Measurements from ENCODE around the gene RBM33.
A peak's percentile ranks its signal among the peaks of the same experiment; 100 is the strongest.

The RBM33 gene

GRCh38 chr7:155662343-155663043 lies 18.0 kb downstream of the RBM33 start:
- Histone ChIP-seq H3K4me2 (no peak overlapping the region; a peak in 1 of 22 replicates), H3K4me3 (no peak overlapping the region), H3K9me3 (replicated peaks in 1 of 11) (peaks cover 0 to 36% (median 30%) of the 10 kb centered on the region in 11 experiments; a peak in 17 of 22 replicates), H3K36me3 (peaks cover 24 to 78% (median 59%) of the 10 kb centered on the region in 11 experiments; a peak in 21 of 22 replicates), H3K27ac (peak overlapping the region in 1 of 11 experiments; percentile 8; a peak in 1 of 22 replicates), H3K4me1 (peaks cover 0 to 66% (median 13%) of the 10 kb centered on the region in 10 experiments; a peak in 15 of 20 replicates), H3K9ac (no peak overlapping the region), H4K20me1 (peaks cover 88 to 100% (median 100%) of the 10 kb centered on the region in 11 experiments), H3K27me3 (no peaks in the 10 kb centered on the region)
- TF ChIP-seq Cebpa-rat (IDR thresholded peaks at IDR 0.05) = no peak

- Histone ChIP-seq H3K9ac (no peak overlapping the region), H3K4me1 (peaks cover 0 to 67% (median 15%) of the 10 kb centered on the region in 10 experiments; a peak in 15 of 20 replicates), H3K27ac (no peak overlapping the region), H4K20me1 (peaks cover 89 to 100% (median 100%) of the 10 kb centered on the region in 11 experiments), H3K36me3 (peaks cover 32 to 81% (median 54%) of the 10 kb centered on the region in 11 experiments; a peak in 21 of 22 replicates), H3K9me3 (replicated peaks in 1 of 11) (peaks cover 0 to 29% (median 22%) of the 10 kb centered on the region in 11 experiments; a peak in 16 of 22 replicates), H3K4me2 (no peak overlapping the region), H3K27me3 (no peaks in the 10 kb centered on the region), H3K4me3 (no peak overlapping the region)
- TF ChIP-seq Cebpa-rat (IDR thresholded peaks at IDR 0.05) = no peak
Measured at GRCh38 chr7:155663937-155664336, 19.5 kb downstream of the RBM33 start.

GRCh38 chr7:155665079-155665956 lies 20.9 kb downstream of the RBM33 start:
- Histone ChIP-seq H3K4me2 (peak overlapping the region in 2 of 11 experiments; percentile 13 to 48; a peak in 4 of 22 replicates), H3K36me3 (peaks cover 33 to 81% (median 54%) of the 10 kb centered on the region in 11 experiments), H3K27me3 (no peaks in the 10 kb centered on the region), H3K9ac (peak overlapping the region in 1 of 11 experiments; percentile 5; a peak in 1 of 22 replicates), H3K4me3 (no peak overlapping the region), H3K9me3 (replicated peaks in 1 of 11) (peaks cover 0 to 17% (median 10%) of the 10 kb centered on the region in 11 experiments; a peak in 12 of 22 replicates), H3K27ac (0 out of 22 replicates have a peak overlapping the region, but pooled peaks of 1 of the 11 experiments have one; percentile 15), H4K20me1 (peaks cover 91 to 100% (median 100%) of the 10 kb centered on the region in 11 experiments), H3K4me1 (peaks cover 10 to 72% (median 23%) of the 10 kb centered on the region in 10 experiments)
- no peak for TF ChIP-seq Cebpa-rat (IDR thresholded peaks at IDR 0.05)

GRCh38 chr7:155665957-155666287 lies 21.5 kb downstream of the RBM33 start:
- Histone ChIP-seq H3K36me3 (peaks cover 33 to 81% (median 58%) of the 10 kb centered on the region in 11 experiments), H3K4me1 (peaks cover 10 to 71% (median 23%) of the 10 kb centered on the region in 10 experiments), H3K4me2 (peak overlapping the region in 3 of 11 experiments; percentile 22 to 48 (median 44); a peak in 6 of 22 replicates), H3K27ac (peak overlapping the region in 2 of 11 experiments; percentile 15 to 42; a peak in 2 of 22 replicates), H3K9ac (no peak overlapping the region), H4K20me1 (peaks cover 96 to 100% (median 100%) of the 10 kb centered on the region in 11 experiments), H3K9me3 (replicated peaks in 1 of 11) (peaks cover 0 to 13% (median 6%) of the 10 kb centered on the region in 11 experiments; a peak in 8 of 22 replicates), H3K27me3 (no peaks in the 10 kb centered on the region), H3K4me3 (no peak overlapping the region)
- TF ChIP-seq Cebpa-rat (IDR thresholded peaks at IDR 0.05) = no peak

GRCh38 chr7:155667241-155667829 lies 22.9 kb downstream of the RBM33 start:
- Histone ChIP-seq H3K9ac (no peak overlapping the region), H3K36me3 (peaks cover 33 to 73% (median 50%) of the 10 kb centered on the region in 11 experiments), H3K4me3 (no peak overlapping the region), H4K20me1 (peaks cover 88 to 100% (median 100%) of the 10 kb centered on the region in 11 experiments), H3K27ac (no peak overlapping the region), H3K4me1 (peaks cover 10 to 64% (median 23%) of the 10 kb centered on the region in 10 experiments), H3K27me3 (no peaks in the 10 kb centered on the region), H3K9me3 (replicated peaks in 1 of 11) (no peaks in the 10 kb centered on the region), H3K4me2 (peak overlapping the region in 3 of 11 experiments; percentile 8 to 26 (median 19); a peak in 5 of 22 replicates)
- no peak for TF ChIP-seq Cebpa-rat (IDR thresholded peaks at IDR 0.05)

- peaks cover 48 to 79% (median 62%) of the 10 kb centered on the region in 11 experiments for H3K36me3 ChIP-seq
- H4K20me1 ChIP-seq = peaks cover 77 to 96% (median 90%) of the 10 kb centered on the region in 11 experiments
- H3K9ac ChIP-seq = no peak overlapping the region
- no peaks in the 10 kb centered on the region for H3K9me3 ChIP-seq (replicated peaks in 1 of 11)
- peaks cover 10 to 42% (median 23%) of the 10 kb centered on the region in 10 experiments for H3K4me1 ChIP-seq
- H3K27me3 ChIP-seq = no peaks in the 10 kb centered on the region
- no peak overlapping the region; a peak in 1 of 22 replicates for H3K27ac ChIP-seq
- H3K4me2 ChIP-seq = peak overlapping the region in 6 of 11 experiments; percentile 5 to 60 (median 18); a peak in 8 of 22 replicates
- no peak for TF ChIP-seq Cebpa-rat (IDR thresholded peaks at IDR 0.05)
- H3K4me3 ChIP-seq = no peak overlapping the region
Measured at GRCh38 chr7:155669717-155670505, 25.4 kb downstream of the RBM33 start.

- peaks cover 42 to 77% (median 64%) of the 10 kb centered on the region in 11 experiments for H3K36me3 ChIP-seq
- no peak for TF ChIP-seq Cebpa-rat (IDR thresholded peaks at IDR 0.05)
- no peak overlapping the region for H3K9ac ChIP-seq
- no peaks in the 10 kb centered on the region for H3K27me3 ChIP-seq
- no peak overlapping the region for H3K4me3 ChIP-seq
- H3K27ac ChIP-seq = no peak overlapping the region
- H3K4me1 ChIP-seq = peaks cover 9 to 39% (median 26%) of the 10 kb centered on the region in 10 experiments
- no peaks in the 10 kb centered on the region for H3K9me3 ChIP-seq (replicated peaks in 1 of 11)
- peak overlapping the region in 1 of 11 experiments; percentile 60; a peak in 1 of 22 replicates for H3K4me2 ChIP-seq
- H4K20me1 ChIP-seq = peaks cover 78 to 96% (median 90%) of the 10 kb centered on the region in 11 experiments
Measured at GRCh38 chr7:155670521-155670920, 26.1 kb downstream of the RBM33 start.
